ENCODE data around the gene CYFIP2.

The CYFIP2 gene

DNA sequence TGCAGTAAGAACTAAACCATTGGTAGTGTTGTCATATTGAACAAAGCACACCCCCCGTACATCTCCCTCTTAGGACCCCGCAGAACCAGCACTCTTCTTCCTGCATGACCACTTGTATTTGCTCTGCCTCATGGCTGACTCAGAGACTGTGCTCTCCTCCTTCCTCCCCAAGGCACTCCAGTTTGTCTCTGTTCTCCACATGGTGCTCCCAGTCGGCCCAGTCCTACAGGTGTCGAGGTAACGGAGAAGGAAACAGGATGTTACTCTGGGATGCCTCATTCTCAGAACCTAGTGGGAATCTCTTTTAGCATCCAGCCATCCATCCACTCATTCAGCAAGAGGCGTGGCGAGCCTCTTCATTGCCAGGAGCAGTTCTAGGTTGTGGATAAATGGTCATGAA lies 97.1 kb downstream of the CYFIP2 start:
- no peak for DNase-seq

DNA sequence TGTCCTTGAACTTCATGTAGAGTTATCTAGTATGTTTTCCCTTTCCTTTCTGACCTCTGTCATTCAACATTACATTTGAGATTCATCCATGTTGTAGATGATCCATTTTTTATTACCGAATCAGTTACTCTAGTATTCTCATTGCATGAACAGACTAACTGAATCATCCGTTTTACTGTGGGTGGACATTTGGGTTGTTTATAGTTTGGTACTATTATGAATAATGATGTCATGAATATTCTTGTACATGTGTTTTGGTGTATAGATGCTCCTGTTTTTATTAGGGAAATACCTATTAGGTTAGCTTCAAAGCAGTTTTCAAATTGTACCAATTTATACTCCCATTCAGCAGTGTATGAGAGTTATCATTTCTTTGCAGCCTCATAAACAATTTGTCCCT lies 99.8 kb downstream of the CYFIP2 start:
- DNase-seq: no peak

DNA sequence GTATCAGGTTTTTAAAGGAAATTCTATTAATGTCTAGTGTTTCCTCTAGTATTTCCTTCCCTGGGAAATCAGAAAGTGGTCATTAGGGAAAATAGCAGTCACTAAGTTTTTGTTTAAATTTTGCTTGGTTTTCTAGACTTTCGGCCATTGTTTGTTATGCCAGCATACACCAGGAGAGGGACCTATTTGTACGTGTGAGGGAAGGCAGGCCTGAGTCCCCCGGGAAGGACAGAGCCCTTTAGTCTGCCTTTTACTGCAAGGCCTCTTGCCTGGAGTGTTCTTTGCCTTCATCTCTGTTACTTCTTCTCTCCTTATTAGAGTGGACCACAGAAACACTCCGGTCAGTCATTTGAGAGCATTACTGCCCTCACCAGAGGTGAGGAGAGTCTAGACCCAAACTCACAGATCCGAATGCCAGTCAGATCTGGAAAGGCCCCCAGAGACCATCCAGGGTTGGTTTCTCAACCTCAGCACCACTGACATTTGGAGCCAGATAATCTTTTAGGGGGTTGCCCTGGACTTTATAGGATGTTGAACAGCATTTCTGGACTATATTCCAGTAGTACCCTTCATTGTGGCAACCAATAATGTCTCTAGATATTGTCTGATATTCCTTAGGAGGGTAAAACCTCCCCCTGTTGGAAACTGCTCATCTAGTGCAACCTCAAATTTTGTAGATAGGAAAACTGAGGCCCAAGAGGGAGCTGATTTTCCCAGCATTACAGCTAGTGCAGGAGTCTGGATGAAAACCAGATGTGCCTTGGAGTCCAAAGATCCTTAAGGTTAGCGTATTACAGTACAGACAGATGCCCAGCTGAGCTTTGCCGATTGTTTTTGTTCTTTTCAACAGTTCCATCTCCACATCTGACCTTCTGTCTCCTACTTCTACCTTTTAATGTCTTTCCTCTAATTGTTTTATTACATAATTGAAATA lies 101.1 kb downstream of the CYFIP2 start:
- DNase-seq: peak; percentile 10

DNA sequence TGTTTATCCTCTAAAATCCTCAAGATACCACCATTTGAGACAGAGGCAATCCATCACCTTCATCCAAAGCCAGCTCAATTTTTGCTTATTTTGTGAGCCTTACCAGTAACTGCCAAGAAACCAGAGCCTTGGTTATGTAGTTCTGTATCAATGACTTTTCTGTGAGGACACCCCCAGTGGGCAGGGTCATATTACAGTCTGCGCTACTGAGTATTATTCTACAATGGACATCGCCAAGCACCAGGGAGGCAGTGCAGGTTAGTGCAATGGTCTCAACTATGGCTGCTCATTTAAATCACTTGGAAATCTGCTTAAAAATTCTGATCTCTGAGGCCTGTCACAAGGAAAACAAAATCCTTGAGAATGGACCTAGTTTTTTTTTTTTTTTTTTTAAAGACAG lies 103.6 kb downstream of the CYFIP2 start:
- DNase-seq: no peak

DNA sequence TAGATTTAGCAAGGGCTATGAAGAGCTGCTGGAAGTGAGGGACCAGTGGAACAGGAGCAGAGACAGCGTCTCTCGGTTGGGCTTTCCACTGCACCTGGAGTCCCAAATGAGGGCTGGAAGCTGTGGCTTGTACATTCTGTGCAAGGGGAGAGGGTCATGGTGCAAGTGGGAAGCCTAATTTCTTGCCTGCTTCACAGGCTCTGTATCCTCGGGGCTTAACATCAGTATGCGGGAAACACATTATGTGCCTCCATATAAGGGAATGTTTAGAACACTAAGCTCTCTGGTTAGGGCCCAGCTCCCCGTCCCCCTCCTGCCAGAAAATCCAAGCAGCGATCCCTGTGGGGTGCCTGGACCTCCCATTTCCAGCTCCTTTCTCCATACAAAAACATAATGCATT lies 105.0 kb downstream of the CYFIP2 start:
- no peak for DNase-seq

DNA sequence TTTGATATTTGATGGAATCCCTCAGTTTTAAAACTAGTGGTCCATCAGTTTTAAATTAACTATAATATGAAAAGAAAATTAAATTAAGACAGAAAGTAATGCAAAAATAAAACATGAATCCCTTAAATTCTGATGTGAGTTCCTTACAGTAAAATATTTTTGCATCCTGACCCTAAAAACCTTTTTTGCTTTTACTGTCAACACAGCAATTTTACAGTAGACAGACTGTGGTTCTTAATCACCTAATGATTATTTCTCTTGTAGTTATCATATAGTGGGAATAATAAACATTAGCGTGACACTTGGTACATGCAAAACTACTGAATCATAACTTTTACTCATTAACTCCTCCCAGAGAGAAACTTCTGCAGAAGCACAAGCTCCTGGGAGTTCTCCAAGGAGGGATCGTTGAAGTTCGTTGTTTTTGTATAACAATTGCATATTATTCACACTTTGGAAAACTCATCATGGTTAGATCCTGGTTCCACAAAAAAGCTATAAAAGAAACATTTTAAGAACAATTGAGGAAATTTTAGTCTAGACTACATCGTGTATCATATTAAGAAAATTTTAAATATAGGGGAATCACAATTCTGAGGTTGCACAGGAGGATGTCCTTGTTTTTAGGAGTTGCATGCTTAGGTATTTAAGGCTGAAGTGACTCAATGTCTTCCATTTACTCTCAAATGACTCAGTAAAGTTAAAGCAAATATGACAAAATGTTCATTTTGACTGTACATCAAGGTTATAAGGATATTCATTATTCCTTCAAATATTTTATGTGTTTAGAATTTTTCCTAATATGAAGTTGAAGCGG lies 105.9 kb downstream of the CYFIP2 start:
- no peak for DNase-seq

DNA sequence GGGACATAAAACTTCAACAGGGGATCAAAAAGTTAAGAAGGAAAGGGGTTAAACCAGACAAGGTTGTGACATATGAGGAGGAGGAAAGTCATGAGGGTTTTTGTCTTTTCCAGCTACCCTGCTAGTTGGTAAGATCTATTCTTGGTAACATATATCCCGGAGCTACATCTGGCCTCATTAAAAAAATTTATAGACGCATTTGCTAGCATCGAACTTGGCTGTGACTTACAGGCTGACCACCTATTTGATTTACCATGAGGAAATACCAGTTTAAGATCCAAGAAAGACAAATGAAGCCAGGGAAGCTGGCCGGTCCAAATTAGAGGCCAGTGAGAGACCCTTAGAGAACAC lies 106.5 kb downstream of the CYFIP2 start:
- DNase-seq: no peak

DNA sequence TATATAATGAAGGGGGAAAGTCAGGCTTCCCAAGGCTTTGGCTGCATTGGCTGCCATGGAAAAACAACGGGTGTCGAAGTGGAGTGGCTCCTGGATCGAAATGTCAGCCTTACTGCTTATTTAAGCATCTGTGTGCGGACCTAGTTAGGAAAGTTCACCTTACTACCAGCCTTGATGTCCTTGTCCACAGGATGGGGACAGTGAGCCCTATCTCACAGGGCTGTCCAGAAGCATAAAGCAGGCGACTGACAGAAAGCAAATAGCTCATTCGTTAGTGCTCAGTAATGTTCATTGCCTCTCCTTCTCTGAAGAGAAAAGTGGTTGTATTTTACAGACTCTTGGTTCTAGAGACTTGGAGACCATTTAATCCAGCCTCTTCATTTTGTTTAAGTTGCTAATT lies 112.6 kb downstream of the CYFIP2 start:
- no peak for DNase-seq

DNA sequence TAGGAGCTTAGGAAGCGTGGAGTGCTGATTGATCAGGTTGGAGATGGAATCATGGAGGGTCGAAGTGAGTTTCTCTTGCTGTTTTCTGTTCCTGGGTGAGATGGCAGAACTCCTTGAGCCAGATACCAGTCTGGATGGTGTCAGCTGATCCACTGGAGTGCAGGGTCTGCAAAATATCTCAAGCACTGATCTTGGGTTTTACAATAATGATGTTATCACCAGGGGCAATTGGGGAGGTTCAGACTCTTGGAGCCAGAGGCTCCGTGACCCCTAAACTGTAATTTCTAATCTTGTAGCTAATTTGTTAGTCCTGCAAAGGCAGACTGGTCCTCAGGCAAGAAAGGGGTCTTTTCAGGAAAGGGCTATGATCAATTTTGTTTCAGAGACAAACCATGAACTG lies 114.1 kb downstream of the CYFIP2 start:
- no peak for DNase-seq

DNA sequence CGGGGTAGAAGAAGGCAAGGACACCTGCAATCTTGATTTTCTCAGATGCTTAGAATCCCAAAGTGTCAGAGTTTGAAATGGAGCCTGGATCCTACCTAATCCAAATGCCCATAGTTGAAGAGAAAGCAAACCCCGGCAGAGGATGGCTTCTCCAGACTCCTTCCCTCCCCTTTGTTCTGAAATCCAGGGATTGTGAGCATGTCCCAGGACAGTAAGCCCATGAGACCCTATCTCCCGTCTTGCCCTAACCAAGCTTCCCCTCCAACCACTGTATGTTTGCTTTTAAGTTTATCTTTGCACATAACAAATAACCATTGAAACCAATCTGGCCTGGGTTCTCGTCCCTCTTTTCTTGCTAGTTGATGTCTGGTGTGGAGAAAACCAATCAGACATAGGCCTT lies 115.8 kb downstream of the CYFIP2 start:
- DNase-seq: no peak

DNA sequence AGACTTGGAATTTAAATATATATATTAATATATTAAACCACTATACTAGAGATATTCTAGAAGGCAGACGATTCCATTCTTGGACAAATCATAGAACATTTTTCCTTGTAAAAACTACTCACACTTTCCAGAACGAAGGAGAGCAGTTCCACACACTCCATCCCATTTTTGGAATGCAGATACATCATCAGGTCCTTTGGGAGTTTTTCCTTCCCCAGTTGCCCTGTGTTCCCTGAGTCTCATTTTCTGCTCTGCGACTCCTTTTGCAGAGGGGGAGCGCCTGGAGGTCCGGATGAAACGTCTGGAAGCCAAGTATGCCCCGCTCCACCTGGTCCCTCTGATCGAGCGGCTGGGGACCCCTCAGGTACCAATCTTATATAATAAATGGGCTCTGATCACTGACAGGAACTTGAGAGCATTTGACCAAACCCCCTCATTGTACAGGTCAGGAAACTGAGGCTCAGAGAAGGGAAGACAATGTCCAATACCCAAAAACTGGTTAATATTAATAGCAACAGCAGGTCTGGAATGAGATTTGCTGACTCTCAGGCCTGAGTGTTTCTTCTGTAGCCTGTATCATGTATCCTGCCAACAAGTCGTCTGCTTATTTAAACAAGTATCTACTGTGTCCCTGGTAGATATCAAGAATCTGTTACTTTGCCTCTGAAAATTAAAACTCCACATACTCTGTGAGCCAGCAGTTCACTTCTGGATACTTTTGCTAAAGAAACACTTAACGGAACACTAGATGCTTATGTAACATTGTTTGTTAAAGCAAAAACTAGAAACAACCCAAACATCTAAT lies 117.3 kb downstream of the CYFIP2 start:
- DNase-seq: no peak

DNA sequence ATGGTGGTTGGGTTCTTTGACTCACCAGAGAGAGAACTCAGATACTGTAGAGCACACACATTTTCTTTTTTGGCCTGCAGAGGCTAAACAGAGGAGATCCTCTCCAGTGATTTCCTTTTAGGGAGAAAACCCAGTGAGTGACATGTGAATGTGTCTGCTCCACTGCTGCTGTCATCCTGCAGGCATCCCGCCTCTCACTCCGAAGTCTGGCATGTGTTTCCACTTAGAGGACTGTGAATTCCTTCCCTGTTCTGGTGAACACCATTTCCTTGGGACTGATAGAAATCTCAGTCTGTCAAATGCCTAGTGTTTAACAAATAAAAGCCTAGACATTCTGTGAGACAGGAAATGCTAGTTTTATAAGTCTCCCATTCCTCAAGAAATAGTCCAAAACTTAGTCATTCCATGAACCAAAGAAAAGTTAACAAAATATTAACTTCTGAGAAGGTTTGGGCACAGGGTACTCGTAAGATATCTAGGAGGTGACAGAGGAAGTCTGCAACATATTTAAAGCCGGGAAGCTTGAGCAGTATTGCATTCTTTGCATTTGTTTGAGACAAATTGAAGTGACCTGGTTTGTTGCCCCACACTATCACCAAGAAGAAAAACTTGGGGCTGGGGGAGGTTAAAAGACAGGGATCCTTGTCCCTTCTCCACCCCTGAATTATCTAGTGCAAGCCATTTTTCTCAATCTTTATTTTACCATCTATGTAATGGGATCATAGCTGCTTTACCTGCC lies 119.2 kb downstream of the CYFIP2 start:
- no peak for DNase-seq

DNA sequence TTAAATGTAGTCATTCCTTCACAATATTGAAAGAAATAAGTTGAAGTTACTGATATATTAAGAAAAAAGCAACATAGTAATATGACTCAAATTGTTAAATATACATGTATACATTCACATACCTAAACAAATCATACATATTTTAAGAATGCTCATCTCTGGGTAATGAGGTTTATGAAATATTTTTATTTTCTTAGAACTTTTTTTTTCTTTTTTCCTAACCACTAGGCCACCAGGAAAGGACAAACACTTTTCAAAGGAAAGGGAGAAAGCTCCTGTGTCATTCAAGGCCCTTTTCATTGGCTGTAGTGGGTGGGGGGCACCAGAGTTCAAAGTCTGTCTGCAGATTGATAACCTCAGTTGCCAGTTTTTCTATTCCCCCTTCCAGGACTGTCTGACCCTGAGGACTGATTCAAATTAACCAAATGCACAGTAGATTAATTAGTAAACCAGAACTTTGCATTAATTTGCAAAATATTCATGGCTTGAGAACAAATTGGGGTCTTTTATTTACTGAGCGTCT lies 121.2 kb downstream of the CYFIP2 start:
- DNase-seq: no peak

DNA sequence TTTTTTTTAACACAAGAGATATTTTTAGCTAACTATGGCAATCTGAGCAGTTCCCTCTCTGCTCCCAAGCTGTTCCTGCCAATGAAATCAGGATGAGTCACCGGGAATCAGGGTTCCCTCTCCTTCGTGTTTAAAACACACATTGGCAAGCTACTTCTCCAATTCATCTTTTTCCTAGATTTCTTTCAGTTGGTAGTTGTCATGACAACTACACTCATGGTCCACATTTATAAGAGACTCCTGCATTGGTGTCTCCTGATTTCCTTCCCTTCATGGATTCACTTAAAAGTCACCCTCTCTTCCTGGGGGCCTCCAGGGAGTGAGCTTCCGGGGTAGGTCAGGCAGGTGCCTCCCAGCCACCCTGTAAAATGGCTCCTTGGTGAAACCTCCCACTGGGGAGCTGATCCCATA lies 121.8 kb downstream of the CYFIP2 start:
- DNase-seq: no peak

DNA sequence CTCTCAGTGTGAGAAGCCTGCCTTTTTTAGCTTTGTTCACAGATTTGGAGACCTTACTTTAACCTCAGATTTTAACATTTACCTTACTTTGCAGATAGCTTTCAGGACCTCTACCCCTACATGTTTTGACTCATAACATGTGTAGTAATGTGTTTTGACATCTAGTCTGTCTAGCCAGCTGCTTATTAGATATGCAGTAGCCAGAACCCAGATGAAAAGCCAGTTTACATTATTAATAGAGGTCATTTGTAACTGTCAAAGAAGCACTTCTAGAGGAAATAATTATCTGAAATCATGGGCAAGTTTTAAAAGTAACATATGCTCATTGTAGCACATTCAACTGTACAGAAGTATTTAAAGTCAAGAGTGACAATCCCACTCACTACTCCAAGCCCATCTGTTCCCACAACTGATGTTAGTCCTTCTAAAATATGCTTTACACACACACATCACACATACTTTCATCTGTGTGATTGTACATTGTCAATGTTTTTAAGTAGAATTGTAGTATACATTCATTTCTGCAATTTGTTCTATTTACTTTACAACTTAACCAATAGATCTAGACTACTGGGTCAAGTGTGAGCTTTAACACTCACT lies 122.3 kb downstream of the CYFIP2 start:
- no peak for DNase-seq

DNA sequence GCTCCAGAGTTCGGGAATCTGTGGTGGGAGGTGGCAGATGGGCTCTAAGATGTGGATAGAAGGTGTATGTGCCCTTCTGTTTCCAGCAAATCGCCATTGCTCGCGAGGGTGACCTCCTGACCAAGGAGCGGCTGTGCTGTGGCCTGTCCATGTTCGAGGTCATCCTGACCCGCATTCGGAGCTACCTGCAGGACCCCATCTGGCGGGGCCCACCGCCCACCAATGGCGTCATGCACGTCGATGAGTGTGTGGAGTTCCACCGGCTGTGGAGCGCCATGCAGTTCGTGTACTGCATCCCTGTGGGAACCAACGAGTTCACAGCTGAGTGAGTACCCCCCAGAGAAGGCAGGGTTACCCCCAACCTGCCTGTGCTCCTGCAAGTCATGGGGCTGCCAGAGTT lies 123.2 kb downstream of the CYFIP2 start:
- DNase-seq: no peak

DNA sequence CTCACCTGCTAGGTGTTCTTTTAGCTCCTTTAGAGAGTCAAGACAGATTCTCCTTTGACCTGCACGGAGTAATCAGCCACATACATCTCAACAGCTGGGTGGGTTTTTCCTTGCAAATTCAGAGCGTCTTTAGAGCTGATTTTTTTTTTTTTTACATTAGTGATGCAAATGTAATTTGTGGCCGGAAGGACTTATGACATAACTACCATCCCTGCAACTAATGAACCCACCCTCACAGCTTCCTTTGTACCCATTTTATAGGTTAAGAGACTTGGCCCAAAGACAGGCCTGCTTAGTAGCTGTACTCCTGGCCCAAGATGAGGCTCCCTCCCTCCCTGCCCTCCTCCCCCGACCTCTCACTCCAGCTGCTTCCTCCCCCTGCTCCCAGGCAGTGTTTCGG lies 124.2 kb downstream of the CYFIP2 start:
- DNase-seq: no peak

DNA sequence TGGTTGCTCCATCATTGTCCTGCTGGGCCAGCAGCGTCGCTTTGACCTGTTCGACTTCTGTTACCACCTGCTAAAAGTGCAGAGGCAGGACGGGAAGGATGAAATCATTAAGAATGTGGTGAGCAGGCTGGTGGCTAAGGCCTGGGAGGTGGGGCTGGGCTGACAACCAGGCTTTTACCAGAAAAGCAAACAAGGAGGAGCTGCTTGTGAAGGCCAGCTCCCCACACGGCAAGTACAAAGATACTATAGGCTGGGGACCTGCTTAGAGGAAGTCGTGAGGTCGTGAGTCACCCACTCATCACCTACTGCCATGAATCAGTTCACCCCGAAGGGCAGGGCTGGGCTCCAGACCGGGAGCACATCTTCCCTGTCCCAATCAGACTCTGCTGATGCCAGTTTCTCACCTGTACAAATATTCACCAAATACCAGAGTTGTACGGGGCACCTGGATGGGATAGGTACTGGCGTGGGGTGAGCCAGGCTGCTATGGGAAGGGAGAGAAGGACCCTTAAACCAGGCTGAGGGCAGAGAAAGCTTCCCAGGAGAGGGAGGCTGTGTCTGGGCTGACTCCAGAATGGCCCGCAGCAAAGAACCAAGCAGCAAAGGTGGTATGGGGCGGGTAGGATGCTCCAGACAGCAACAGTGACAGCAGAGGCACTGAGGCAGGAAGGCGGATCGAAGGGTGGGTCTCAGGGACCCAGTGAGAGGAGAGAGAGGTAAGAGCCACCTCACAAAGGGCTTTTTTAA lies 124.8 kb downstream of the CYFIP2 start:
- DNase-seq: no peak

DNA sequence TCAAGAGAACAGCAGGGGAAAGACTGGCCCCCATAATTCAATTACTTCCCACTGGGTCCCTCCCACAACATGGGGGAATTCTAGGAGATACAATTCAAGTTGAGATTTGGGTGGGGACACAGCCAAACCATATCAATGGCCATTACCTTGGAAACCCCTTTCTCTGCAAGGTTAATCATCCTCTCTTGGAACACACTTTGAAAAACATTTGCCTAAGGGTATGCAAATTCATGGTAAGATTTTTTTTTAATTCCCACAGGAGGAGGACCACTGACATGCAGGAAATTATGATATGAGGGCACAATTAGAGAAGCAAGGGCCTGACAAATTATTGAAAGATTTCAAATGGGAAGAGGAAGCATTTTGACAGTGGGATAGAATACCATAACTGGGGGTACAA lies 132.4 kb downstream of the CYFIP2 start:
- no peak for DNase-seq

DNA sequence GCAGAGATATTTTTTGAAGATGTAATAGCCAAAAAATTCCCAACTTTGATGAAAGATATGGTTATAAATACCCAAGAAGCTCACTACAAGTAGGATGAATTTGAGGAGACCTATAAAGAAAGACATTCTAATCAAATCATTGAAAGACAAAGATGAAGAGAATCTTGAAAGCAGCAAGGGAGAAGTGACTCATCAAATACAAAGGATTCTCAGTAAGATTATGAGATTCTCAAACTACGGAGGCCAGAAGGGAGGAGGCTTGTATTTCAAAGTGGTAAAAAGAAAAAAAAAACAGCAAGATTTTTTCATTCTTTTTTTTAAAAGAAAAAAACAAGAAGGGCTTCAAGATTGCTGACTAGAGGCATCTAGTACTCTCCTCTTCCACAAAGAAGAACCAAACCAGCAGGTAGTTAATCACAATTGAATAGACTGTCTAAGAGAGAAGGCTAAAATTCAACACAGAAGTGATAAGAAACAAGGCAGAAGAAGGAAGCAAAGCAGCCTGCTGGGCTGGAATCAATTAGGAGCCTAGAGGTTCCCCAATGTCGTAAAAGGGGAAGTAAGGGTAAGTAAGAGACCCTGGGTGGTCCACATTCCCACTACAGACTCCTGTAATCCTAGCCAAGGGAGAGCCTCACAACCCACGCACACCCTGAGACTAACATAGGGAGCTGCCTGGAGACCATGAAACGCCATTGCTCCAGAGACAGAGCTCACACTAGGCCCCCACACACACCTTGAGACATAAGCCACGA lies 135.0 kb downstream of the CYFIP2 start:
- DNase-seq: no peak
